PC-3 (cell line): ENCODE data around the gene WEE2. TPM values are rescaled to one million over a fixed set of nuclear protein-coding genes. Genes with fewer than 3 reads are reported as not detected.
A peak's percentile ranks its signal among the peaks of the same experiment; 100 is the strongest.

Source experiments
- ATAC-seq: fragments of 200-7000 bp; cut with Tn5 transposase; 2 replicates; pipeline ENCODE4 v1.9.1; 2020; ENCODE audit warnings: mild to moderate bottlenecking, moderate library complexity
- BruUV-seq: library from RNA; stranded (reverse); fragments of 400-500 nt; replicated peaks from 2 replicates; lab custom pipeline; 2021; lab: Mats Ljungman, UMichigan
- CTCF ChIA-PET: fragments of 300-600 bp; sonication (Branson Sonifier 250); formaldehyde crosslinking; loops from one replicate; lab custom pipeline; 2022; ENCODE audit warnings: antibody characterized with exemption; lab: Charles Lee
- POLR2A ChIA-PET: fragments of 300-600 bp; sonication (Branson Sonifier 250); formaldehyde crosslinking; loops from one replicate; lab custom pipeline; 2022; ENCODE audit warnings: antibody characterized with exemption; ENCODE audit not compliant: unreplicated experiment; lab: Charles Lee
- DNase-seq: peaks from one replicate; pipeline ENCODE4 v3.0.0-alpha.2; 2015
- H2AFZ ChIP-seq: fragments of 300-600 bp; sonication (generic); 2 replicates; pipeline ENCODE4 v1.6.0; 2016; ENCODE audit warnings: antibody characterized with exemption, low read length
- H3F3A ChIP-seq: fragments of 300-600 bp; sonication (generic); one replicate; pipeline ENCODE4 v1.6.0; 2017; ENCODE audit warnings: antibody characterized with exemption, low read length, control low read depth, mild to moderate bottlenecking; ENCODE audit not compliant: unreplicated experiment
- H3K27ac ChIP-seq: fragments of 300-600 bp; sonication (generic); 2 replicates; pipeline ENCODE4 v1.5.1; 2016; ENCODE audit warnings: mild to moderate bottlenecking, low read length
- H3K27me3 ChIP-seq: fragments of 300-600 bp; sonication (generic); 2 replicates; pipeline ENCODE4 v1.6.1; 2016; ENCODE audit warnings: low read length, mixed read lengths
- H3K36me3 ChIP-seq: fragments of 300-600 bp; sonication (generic); 2 replicates; pipeline ENCODE4 v1.6.1; 2016; ENCODE audit warnings: low read depth, mixed run types, low read length, mixed read lengths
- H3K4me1 ChIP-seq: fragments of 300-600 bp; sonication (generic); 2 replicates; pipeline ENCODE4 v1.5.1; 2016; ENCODE audit warnings: low read length; ENCODE audit not compliant: insufficient read depth
- H3K4me2 ChIP-seq: fragments of 300-600 bp; sonication (generic); 2 replicates; pipeline ENCODE4 v1.6.0; 2016; ENCODE audit warnings: low read length
- H3K4me3 ChIP-seq: fragments of 300-600 bp; sonication (generic); 2 replicates; pipeline ENCODE4 v1.5.1; 2016; ENCODE audit warnings: mild to moderate bottlenecking, low read length, mixed read lengths
- H3K79me2 ChIP-seq: fragments of 300-600 bp; sonication (generic); 2 replicates; pipeline ENCODE4 v1.6.1; 2017; ENCODE audit warnings: low read length, mixed read lengths
- H3K9ac ChIP-seq: fragments of 300-600 bp; sonication (generic); 2 replicates; pipeline ENCODE4 v1.6.0; 2016; ENCODE audit warnings: mild to moderate bottlenecking, low read length
- H3K9me2 ChIP-seq: fragments of 300-600 bp; sonication (generic); replicated peaks from 2 replicates; pipeline ENCODE4 v1.6.1; 2016; ENCODE audit warnings: mixed run types, low read length, mixed read lengths
- H3K9me3 ChIP-seq: fragments of 300-600 bp; sonication (generic); 2 replicates; pipeline ENCODE4 v1.6.1; 2016; ENCODE audit warnings: low read length, mixed read lengths
- H4K20me1 ChIP-seq: fragments of 300-600 bp; sonication (generic); 2 replicates; pipeline ENCODE4 v1.6.1; 2016; ENCODE audit warnings: low read length, mixed read lengths
- EZH2 ChIP-seq: fragments of 300-600 bp; sonication (generic); IDR thresholded peaks from one replicate; pipeline ENCODE4 v1.6.1; 2017; ENCODE audit warnings: antibody characterized with exemption, mild to moderate bottlenecking, low read length; ENCODE audit not compliant: unreplicated experiment
- EZH2phosphoT487 ChIP-seq: fragments of 300-600 bp; sonication (generic); IDR thresholded peaks from 2 replicates; pipeline ENCODE4 v1.6.1; 2018; ENCODE audit warnings: mild to moderate bottlenecking, antibody characterized with exemption, low read length, borderline replicate concordance
- intact Hi-C: fragments of 100-400 bp; cut with micrococcal nuclease; formaldehyde crosslinking; loops from 2 replicates; pipeline ENCODE4 v1.9.0; 2023
- total RNA-seq: library from RNA; depleted of rRNA; stranded (reverse); fragments of >200 nt; gene quantifications from 2 replicates; pipeline ENCODE4 v1.2.3, GENCODE V29; 2014
- TF ChIP-seq, protein P1 (sequence below): fragments of 300-600 bp; sonication (generic); conservative IDR thresholded peaks from 2 replicates; pipeline ENCODE4 v1.5.1; 2017; ENCODE audit warnings: antibody characterized with exemption, low read depth, mild to moderate bottlenecking, low read length

The WEE2 gene
- total RNA-seq, 1 experiment from 2014 or later, result not detected

DNA sequence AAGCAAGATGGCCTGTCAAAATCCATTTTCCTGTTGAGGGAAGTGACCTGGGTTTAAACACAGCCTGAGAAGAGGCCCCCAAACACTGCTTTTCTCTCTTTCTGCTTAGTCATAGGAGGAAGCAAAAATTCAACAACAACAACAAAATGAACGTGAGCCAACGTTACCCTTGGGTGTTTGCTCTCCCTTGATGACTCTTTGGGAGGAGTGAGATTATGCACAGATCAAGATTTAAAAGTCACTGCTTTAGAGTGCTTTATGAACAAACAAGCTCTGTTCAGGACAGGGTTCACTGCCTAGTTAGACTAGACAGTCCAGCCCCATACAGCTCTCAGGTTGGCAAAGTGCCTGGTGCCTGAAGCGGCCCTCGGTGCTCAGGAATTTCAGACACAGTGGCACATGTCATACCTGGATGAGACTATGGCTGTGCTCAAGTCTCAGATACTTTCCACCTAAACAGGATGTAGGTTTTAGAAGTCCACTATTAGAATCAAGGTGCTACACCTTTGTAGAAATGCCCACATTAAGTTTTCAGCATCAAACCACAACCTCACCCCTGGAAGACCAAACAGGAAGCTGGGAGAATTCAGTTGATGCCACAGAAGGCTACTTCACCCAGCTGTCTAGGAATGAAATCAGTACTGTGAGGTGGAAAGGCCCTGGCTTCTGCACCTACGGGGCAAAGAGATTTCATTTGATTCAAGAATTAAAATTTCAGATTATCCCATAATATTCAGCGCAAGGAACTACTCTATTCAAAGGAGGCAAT is 44.9 kb upstream of the WEE2 start:
- DNase-seq, result peak; percentile 78
- no peak overlapping the region for H2AFZ ChIP-seq
- peak; percentile 88 for ATAC-seq
- H3K27ac ChIP-seq, result peak overlapping the region; percentile 84
- no peaks in the 10 kb centered on the region for H3F3A ChIP-seq
- POLR2A ChIA-PET, result interaction anchor here (0.6 to 0.7 kb wide), 2 partner anchors 15 to 578 kb away, joined by 3 to 7 read pairs; no protein-coding TSS in a partner anchor
- CTCF ChIA-PET, result interaction anchor here (0.9 to 1.5 kb wide), 2 partner anchors 9 to 11 kb away, joined by 3 to 7 read pairs; no protein-coding TSS in a partner anchor
- peak overlapping the region; percentile 37 for H3K9ac ChIP-seq
- peaks cover 19% of the 10 kb centered on the region for H3K4me1 ChIP-seq
- no peaks in the 10 kb centered on the region for H3K9me3 ChIP-seq
- H3K4me2 ChIP-seq, result 0 out of 2 replicates have a peak overlapping the region, but pooled peaks have one; percentile 15
- intact Hi-C loops, result no loop called here
- no peaks in the 10 kb centered on the region for H3K9me2 ChIP-seq
- no peak overlapping the region for H3K4me3 ChIP-seq
- no peaks in the 10 kb centered on the region for H3K27me3 ChIP-seq
- no peaks in the 10 kb centered on the region for H3K79me2 ChIP-seq
- TF ChIP-seq EZH2phosphoT487 (no peak), EZH2 (no peak)
- TF ChIP-seq, protein P1, sequence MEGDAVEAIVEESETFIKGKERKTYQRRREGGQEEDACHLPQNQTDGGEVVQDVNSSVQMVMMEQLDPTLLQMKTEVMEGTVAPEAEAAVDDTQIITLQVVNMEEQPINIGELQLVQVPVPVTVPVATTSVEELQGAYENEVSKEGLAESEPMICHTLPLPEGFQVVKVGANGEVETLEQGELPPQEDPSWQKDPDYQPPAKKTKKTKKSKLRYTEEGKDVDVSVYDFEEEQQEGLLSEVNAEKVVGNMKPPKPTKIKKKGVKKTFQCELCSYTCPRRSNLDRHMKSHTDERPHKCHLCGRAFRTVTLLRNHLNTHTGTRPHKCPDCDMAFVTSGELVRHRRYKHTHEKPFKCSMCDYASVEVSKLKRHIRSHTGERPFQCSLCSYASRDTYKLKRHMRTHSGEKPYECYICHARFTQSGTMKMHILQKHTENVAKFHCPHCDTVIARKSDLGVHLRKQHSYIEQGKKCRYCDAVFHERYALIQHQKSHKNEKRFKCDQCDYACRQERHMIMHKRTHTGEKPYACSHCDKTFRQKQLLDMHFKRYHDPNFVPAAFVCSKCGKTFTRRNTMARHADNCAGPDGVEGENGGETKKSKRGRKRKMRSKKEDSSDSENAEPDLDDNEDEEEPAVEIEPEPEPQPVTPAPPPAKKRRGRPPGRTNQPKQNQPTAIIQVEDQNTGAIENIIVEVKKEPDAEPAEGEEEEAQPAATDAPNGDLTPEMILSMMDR, result no peak
- no TSS peak for BruUV-seq
- peaks cover 8% of the 10 kb centered on the region for H3K36me3 ChIP-seq
- no peaks in the 10 kb centered on the region for H4K20me1 ChIP-seq

DNA sequence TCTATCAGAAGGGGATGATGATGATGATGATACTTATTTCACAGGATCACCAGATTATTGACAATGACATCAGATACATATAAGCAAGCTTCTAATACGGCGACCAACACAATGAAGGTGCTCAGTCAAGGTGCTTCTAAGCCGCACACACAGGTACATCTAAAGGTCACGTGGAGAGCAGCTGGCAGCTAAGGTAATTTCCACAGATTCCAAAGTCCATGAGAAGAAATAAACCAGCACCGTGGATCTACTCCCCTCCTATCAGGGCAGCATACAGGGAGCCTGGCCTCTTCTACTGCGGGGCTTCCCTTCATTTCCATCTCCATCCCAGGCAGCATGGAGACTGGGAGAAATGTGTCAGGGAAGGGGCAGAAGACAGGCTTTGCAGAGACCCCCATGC is 43.7 kb upstream of the WEE2 start:
- peaks cover 4% of the 10 kb centered on the region for H3K36me3 ChIP-seq
- H3K27ac ChIP-seq, result no peak overlapping the region
- H4K20me1 ChIP-seq, result no peaks in the 10 kb centered on the region
- TF ChIP-seq, protein P1, result no peak
- TF ChIP-seq EZH2 (no peak), EZH2phosphoT487 (no peak)
- ATAC-seq, result no peak
- POLR2A ChIA-PET, result no interaction called here
- intact Hi-C loops, result no loop called here
- H3K9me2 ChIP-seq, result no peaks in the 10 kb centered on the region
- H3K79me2 ChIP-seq, result no peaks in the 10 kb centered on the region
- no peaks in the 10 kb centered on the region for H3K27me3 ChIP-seq
- no peak overlapping the region for H3K9ac ChIP-seq
- H3K9me3 ChIP-seq, result no peaks in the 10 kb centered on the region
- no peak overlapping the region for H3K4me2 ChIP-seq
- peaks cover 19% of the 10 kb centered on the region for H3K4me1 ChIP-seq
- no TSS peak for BruUV-seq
- no peak overlapping the region for H3K4me3 ChIP-seq
- no peaks in the 10 kb centered on the region for H3F3A ChIP-seq
- H2AFZ ChIP-seq, result no peak overlapping the region
- no peak for DNase-seq
- CTCF ChIA-PET, result no interaction called here
